NB4 (cell line): Measurements from ENCODE around the gene GALK2.

Source experiments
- POLR2A ChIP-seq: IDR thresholded peaks from 2 replicates; pipeline ENCODE4 v1.6.1; 2011; ENCODE audit warnings: mild to moderate bottlenecking; ENCODE audit not compliant: insufficient read length; ENCODE audit errors: extremely low read depth
- TF ChIP-seq, protein P1 (sequence below): IDR thresholded peaks from one replicate; pipeline ENCODE4 v1.5.1; 2012; ENCODE audit warnings: low read depth, low read length

DNA sequence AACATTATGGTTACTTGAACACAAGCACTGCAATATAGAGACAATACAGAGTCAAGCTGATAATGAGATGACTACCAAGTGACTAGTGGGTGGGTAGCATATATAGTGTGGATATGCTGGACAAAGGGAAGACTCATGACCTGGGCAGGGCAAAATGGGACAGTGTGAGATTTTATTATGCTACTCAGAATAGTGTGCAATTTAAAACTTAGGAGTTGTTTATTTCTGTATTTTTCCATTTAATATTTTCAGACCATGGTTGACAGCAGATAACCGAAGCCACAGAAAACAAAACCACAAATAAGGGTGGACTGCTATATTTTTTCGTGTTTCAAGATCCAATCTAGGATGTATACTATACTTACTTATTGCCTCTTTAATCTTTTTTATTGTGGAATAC lies 19.6 kb downstream of the GALK2 start:
- TF ChIP-seq, protein P1, sequence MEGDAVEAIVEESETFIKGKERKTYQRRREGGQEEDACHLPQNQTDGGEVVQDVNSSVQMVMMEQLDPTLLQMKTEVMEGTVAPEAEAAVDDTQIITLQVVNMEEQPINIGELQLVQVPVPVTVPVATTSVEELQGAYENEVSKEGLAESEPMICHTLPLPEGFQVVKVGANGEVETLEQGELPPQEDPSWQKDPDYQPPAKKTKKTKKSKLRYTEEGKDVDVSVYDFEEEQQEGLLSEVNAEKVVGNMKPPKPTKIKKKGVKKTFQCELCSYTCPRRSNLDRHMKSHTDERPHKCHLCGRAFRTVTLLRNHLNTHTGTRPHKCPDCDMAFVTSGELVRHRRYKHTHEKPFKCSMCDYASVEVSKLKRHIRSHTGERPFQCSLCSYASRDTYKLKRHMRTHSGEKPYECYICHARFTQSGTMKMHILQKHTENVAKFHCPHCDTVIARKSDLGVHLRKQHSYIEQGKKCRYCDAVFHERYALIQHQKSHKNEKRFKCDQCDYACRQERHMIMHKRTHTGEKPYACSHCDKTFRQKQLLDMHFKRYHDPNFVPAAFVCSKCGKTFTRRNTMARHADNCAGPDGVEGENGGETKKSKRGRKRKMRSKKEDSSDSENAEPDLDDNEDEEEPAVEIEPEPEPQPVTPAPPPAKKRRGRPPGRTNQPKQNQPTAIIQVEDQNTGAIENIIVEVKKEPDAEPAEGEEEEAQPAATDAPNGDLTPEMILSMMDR = no peak
- no peak for TF ChIP-seq POLR2A
